Subcutaneous abdominal adipose tissue (tissue), 5 donors: ENCODE data around the gene WBP11.

Experiments
- H3K27ac ChIP-seq: one replicate; pipeline ENCODE4 v1.7.0; 2013; ENCODE audit warnings: low read depth, mild to moderate bottlenecking, inconsistent platforms, low read length, moderate library complexity
- H3K27me3 ChIP-seq, 5 donors: one replicate each; pipeline ENCODE4 v1.7.0; 2013; ENCODE audit warnings: low read length in 5 of 5, inconsistent platforms in 1 of 5; ENCODE audit not compliant: control insufficient read depth in 5 of 5, insufficient read depth in 4 of 5
- H3K36me3 ChIP-seq, 5 donors: one replicate each; pipeline ENCODE4 v1.7.0; 2013; ENCODE audit warnings: low read length in 5 of 5; ENCODE audit not compliant: control insufficient read depth in 5 of 5, insufficient read depth in 5 of 5
- H3K4me1 ChIP-seq, 5 donors: one replicate each; pipeline ENCODE4 v1.7.0; 2013; ENCODE audit warnings: low read length in 5 of 5, mild to moderate bottlenecking in 3 of 5, moderate library complexity in 1 of 5; ENCODE audit not compliant: control insufficient read depth in 5 of 5, insufficient read depth in 5 of 5
- H3K4me3 ChIP-seq, 5 donors: one replicate each; pipeline ENCODE4 v1.7.0; 2013; ENCODE audit warnings: low read length in 5 of 5, low read depth in 1 of 5
- H3K9ac ChIP-seq, 5 donors: one replicate each; pipeline ENCODE4 v1.7.0; 2013; ENCODE audit warnings: low read length in 5 of 5, mild to moderate bottlenecking in 4 of 5, moderate library complexity in 3 of 5
- H3K9me3 ChIP-seq, 5 donors: one replicate each; pipeline ENCODE4 v1.7.0; 2013; ENCODE audit warnings: low read length in 5 of 5; ENCODE audit not compliant: control insufficient read depth in 5 of 5
- donor health status: healthy.
- donor health status: healthy.
- donor health status: healthy.
- donor health status: healthy.
- donor health status: healthy.

WBP11 gene

GRCh38 chr12:14842315-14842714 lies 39.0 kb upstream of the WBP11 start:
- no peak overlapping the region for H3K4me3 ChIP-seq
- peak overlapping the region in 1 of 5 donors; percentile 35 for H3K9ac ChIP-seq
- peaks cover 7 to 43% (median 37%) of the 10 kb centered on the region in 5 donors for H3K4me1 ChIP-seq
- peak overlapping the region; percentile 63 for H3K27ac ChIP-seq
- no peaks in the 10 kb centered on the region for H3K36me3 ChIP-seq
- no peaks in the 10 kb centered on the region for H3K27me3 ChIP-seq
- H3K9me3 ChIP-seq = peaks cover 0 to 3% (median 0%) of the 10 kb centered on the region in 5 donors

- Histone ChIP-seq H3K27me3 (no peaks in the 10 kb centered on the region), H3K4me3 (peak overlapping the region in 2 of 5 donors; percentile 6 to 18), H3K9me3 (peaks cover 0 to 3% (median 0%) of the 10 kb centered on the region in 5 donors), H3K4me1 (peaks cover 7 to 41% (median 31%) of the 10 kb centered on the region in 5 donors), H3K27ac (peak overlapping the region; percentile 63), H3K36me3 (no peaks in the 10 kb centered on the region), H3K9ac (peak overlapping the region in 1 of 5 donors; percentile 35)
Observed at GRCh38 chr12:14841761-14842160, 38.5 kb upstream of the WBP11 start.

- Histone ChIP-seq H3K27ac (no peak overlapping the region), H3K4me1 (peaks cover 7 to 41% (median 30%) of the 10 kb centered on the region in 5 donors), H3K9ac (no peak overlapping the region), H3K9me3 (peaks cover 0 to 3% (median 0%) of the 10 kb centered on the region in 5 donors), H3K36me3 (no peaks in the 10 kb centered on the region), H3K4me3 (no peak overlapping the region), H3K27me3 (no peaks in the 10 kb centered on the region)
Observed at GRCh38 chr12:14840616-14841015, 37.3 kb upstream of the WBP11 start.

GRCh38 chr12:14839262-14839661 lies 36.0 kb upstream of the WBP11 start:
- Histone ChIP-seq H3K4me1 (peaks cover 7 to 41% (median 28%) of the 10 kb centered on the region in 5 donors), H3K9me3 (peaks cover 0 to 3% (median 0%) of the 10 kb centered on the region in 5 donors)

GRCh38 chr12:14836336-14837210 lies 33.3 kb upstream of the WBP11 start:
- H3K4me3 ChIP-seq = no peak overlapping the region
- no peaks in the 10 kb centered on the region for H3K36me3 ChIP-seq
- no peak overlapping the region for H3K27ac ChIP-seq
- H3K9me3 ChIP-seq = peaks cover 0 to 3% (median 0%) of the 10 kb centered on the region in 5 donors
- no peaks in the 10 kb centered on the region for H3K27me3 ChIP-seq
- peaks cover 2 to 22% (median 9%) of the 10 kb centered on the region in 5 donors for H3K4me1 ChIP-seq
- H3K9ac ChIP-seq = no peak overlapping the region

More at GRCh38 chr12:14839262-14839661, 36.0 kb upstream of the WBP11 start:
- Histone ChIP-seq H3K27ac (no peak overlapping the region), H3K4me3 (no peak overlapping the region), H3K27me3 (no peaks in the 10 kb centered on the region), H3K36me3 (no peaks in the 10 kb centered on the region), H3K9ac (no peak overlapping the region)

GRCh38 chr12:14834509-14834908 lies 31.2 kb upstream of the WBP11 start:
- peaks cover 0 to 2% (median 0%) of the 10 kb centered on the region in 5 donors for H3K9me3 ChIP-seq
- no peaks in the 10 kb centered on the region for H3K27me3 ChIP-seq
- H3K4me3 ChIP-seq = no peak overlapping the region
- H3K9ac ChIP-seq = no peak overlapping the region
- H3K36me3 ChIP-seq = no peaks in the 10 kb centered on the region
- no peak overlapping the region for H3K27ac ChIP-seq
- peaks cover 0 to 18% (median 6%) of the 10 kb centered on the region in 5 donors for H3K4me1 ChIP-seq

- Histone ChIP-seq H3K9me3 (no peaks in the 10 kb centered on the region), H3K36me3 (no peaks in the 10 kb centered on the region), H3K27me3 (no peaks in the 10 kb centered on the region), H3K4me3 (no peak overlapping the region), H3K4me1 (peaks cover 0 to 18% (median 6%) of the 10 kb centered on the region in 5 donors), H3K9ac (no peak overlapping the region), H3K27ac (no peak overlapping the region)
Observed at GRCh38 chr12:14833952-14834351, 30.7 kb upstream of the WBP11 start.

GRCh38 chr12:14833336-14833735 lies 30.1 kb upstream of the WBP11 start:
- Histone ChIP-seq H3K27me3 (no peaks in the 10 kb centered on the region), H3K9me3 (no peaks in the 10 kb centered on the region), H3K9ac (no peak overlapping the region), H3K36me3 (no peaks in the 10 kb centered on the region), H3K4me1 (peaks cover 0 to 14% (median 5%) of the 10 kb centered on the region in 5 donors), H3K4me3 (no peak overlapping the region), H3K27ac (no peak overlapping the region)

GRCh38 chr12:14828892-14829291 lies 25.6 kb upstream of the WBP11 start:
- no peak overlapping the region for H3K9ac ChIP-seq
- no peaks in the 10 kb centered on the region for H3K27me3 ChIP-seq
- no peaks in the 10 kb centered on the region for H3K36me3 ChIP-seq
- no peak overlapping the region for H3K4me3 ChIP-seq
- H3K9me3 ChIP-seq = no peaks in the 10 kb centered on the region
- no peak overlapping the region for H3K27ac ChIP-seq
- peaks cover 0 to 6% (median 0%) of the 10 kb centered on the region in 5 donors for H3K4me1 ChIP-seq

- Histone ChIP-seq H3K9me3 (no peaks in the 10 kb centered on the region), H3K4me1 (peaks cover 0 to 6% (median 0%) of the 10 kb centered on the region in 5 donors), H3K9ac (no peak overlapping the region), H3K4me3 (no peak overlapping the region), H3K36me3 (no peaks in the 10 kb centered on the region), H3K27ac (no peak overlapping the region), H3K27me3 (no peaks in the 10 kb centered on the region)
Observed at GRCh38 chr12:14827043-14827442, 23.8 kb upstream of the WBP11 start.
